Activated CD4-positive, alpha-beta memory T cell treated with anti-CD3 and anti-CD28 coated beads for 36 hours (primary cell): Measurements from ENCODE around the gene STXBP4. TPM values are rescaled to one million over a fixed set of nuclear protein-coding genes. Genes with fewer than 3 reads are reported as not detected.
A peak's percentile ranks its signal among the peaks of the same experiment; 100 is the strongest.

ENCODE experiments used
- CTCF ChIA-PET: fragments of 350-600 bp; sonication (Branson Sonifier 250); formaldehyde crosslinking; loops from one replicate; lab custom pipeline; 2021; ENCODE audit warnings: antibody characterized with exemption, inconsistent platforms; lab: Charles Lee
- POLR2A ChIA-PET: fragments of 350-600 bp; sonication (Branson Sonifier 250); formaldehyde crosslinking; loops from one replicate; lab custom pipeline; 2021; ENCODE audit warnings: antibody characterized with exemption; lab: Charles Lee
- DNase-seq: peaks from one replicate; pipeline ENCODE4 v3.0.0-alpha.2; 2020
- H3K27ac Mint-ChIP-seq: one replicate; pipeline ENCODE4 v1.8.0; 2021; ENCODE audit warnings: mixed read lengths
- H3K27me3 Mint-ChIP-seq: one replicate; pipeline ENCODE4 v1.8.0; 2021; ENCODE audit warnings: mixed read lengths
- H3K36me3 Mint-ChIP-seq: one replicate; pipeline ENCODE4 v1.8.0; 2021; ENCODE audit warnings: mixed read lengths
- H3K4me1 Mint-ChIP-seq: one replicate; pipeline ENCODE4 v1.8.0; 2021; ENCODE audit warnings: low read depth, mixed read lengths
- H3K4me3 Mint-ChIP-seq: one replicate; pipeline ENCODE4 v1.8.0; 2021; ENCODE audit warnings: mild to moderate bottlenecking, mixed read lengths
- H3K9me3 Mint-ChIP-seq: one replicate; pipeline ENCODE4 v1.8.0; 2021; ENCODE audit warnings: mixed read lengths
- intact Hi-C: fragments of 100-400 bp; cut with micrococcal nuclease; formaldehyde crosslinking; loops from one replicate; pipeline ENCODE4 v1.15.1; 2023
- total RNA-seq, 2 experiments: library from RNA; stranded (reverse); gene quantifications; one replicate each; pipeline ENCODE4 v1.2.3, GENCODE V29; 2021

Gene STXBP4, protein sequence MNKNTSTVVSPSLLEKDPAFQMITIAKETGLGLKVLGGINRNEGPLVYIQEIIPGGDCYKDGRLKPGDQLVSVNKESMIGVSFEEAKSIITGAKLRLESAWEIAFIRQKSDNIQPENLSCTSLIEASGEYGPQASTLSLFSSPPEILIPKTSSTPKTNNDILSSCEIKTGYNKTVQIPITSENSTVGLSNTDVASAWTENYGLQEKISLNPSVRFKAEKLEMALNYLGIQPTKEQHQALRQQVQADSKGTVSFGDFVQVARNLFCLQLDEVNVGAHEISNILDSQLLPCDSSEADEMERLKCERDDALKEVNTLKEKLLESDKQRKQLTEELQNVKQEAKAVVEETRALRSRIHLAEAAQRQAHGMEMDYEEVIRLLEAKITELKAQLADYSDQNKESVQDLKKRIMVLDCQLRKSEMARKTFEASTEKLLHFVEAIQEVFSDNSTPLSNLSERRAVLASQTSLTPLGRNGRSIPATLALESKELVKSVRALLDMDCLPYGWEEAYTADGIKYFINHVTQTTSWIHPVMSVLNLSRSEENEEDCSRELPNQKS
- 1 to 10 TPM; 3.2 to 4.3 TPM for total RNA-seq

GRCh38 chr17:54968262-54968987 lies at the start of gene STXBP4, which contains the start of gene COX11:
STXBP4 (plus strand) TSS chr17:54968765; CDS start chr17:54986220, 17,455 bp downstream.
COX11 (minus strand) TSS chr17:54968654; CDS start chr17:54968646, 8 bp downstream.
- Mint-ChIP-seq H3K4me3 (no peak within 1 kb of the TSS), H3K9me3 (no peaks in the 10 kb centered on the region), H3K36me3 (peaks cover 10% of the 10 kb centered on the region), H3K27ac (no peak within 1 kb of the TSS), H3K4me1 (peaks cover 23% of the 10 kb centered on the region), H3K27me3 (no peaks in the 10 kb centered on the region)
- DNase-seq, result peak; percentile 97
- POLR2A ChIA-PET, result no interaction called here
- CTCF ChIA-PET, result no interaction called here
- intact Hi-C loops, result loop anchor here (1.0 to 5.0 kb wide), 6 partner anchors 66 to 453 kb away; partner anchors contain the start of genes HLF, MMD and TOM1L1

DNA sequence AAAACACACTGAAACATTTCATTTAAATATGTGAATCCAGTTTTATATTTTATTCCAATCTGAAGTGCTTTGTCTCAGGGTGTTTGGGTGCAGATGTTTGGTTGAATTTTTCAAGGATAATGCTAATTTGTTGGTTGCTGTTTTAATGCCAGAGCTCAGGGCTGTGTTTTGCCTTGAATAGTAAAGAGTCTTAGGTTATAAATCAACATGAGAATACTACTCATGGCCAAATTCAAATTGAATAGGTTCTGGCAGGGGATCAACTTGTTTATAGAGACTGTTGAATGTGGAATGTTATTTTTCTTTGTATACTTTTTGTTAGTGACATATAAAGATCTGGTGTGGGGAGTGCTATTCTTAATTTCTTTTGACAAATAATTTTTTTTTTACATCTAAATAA lies 49.1 kb upstream of the STXBP4 start:
- ChIA-PET POLR2A (no interaction called here), CTCF (no interaction called here)
- intact Hi-C loops, result no loop called here
- Mint-ChIP-seq H3K9me3 (peaks cover 20% of the 10 kb centered on the region), H3K27me3 (peaks cover 1% of the 10 kb centered on the region), H3K27ac (no peak overlapping the region), H3K36me3 (peaks cover 7% of the 10 kb centered on the region), H3K4me3 (no peak overlapping the region), H3K4me1 (no peaks in the 10 kb centered on the region)
- DNase-seq, result no peak

DNA sequence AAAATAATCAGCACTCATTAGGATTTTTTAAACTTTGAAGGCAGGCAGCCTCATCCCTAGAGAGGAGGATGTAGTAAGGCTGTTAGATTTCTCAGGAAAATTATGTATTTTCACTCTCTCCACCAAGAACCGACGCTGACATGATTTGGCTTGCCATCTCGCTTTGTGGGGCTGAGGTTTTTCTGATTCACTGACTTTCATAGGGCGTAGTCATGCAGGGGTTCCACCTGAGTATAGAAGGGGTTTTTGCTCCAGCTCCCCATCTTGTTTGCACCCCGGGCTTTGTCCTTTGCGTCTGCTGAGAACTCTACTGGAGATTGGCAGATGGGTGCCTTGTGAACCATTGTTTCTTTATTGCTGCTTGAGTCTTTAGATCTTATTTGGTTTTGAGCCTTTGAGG lies 47.7 kb upstream of the STXBP4 start:
- ChIA-PET POLR2A (no interaction called here), CTCF (no interaction called here)
- no peak overlapping the region for H3K27ac Mint-ChIP-seq
- peaks cover 7% of the 10 kb centered on the region for H3K36me3 Mint-ChIP-seq
- H3K4me1 Mint-ChIP-seq, result no peaks in the 10 kb centered on the region
- no peak for DNase-seq
- H3K9me3 Mint-ChIP-seq, result peaks cover 20% of the 10 kb centered on the region
- intact Hi-C loops, result no loop called here
- peaks cover 1% of the 10 kb centered on the region for H3K27me3 Mint-ChIP-seq
- H3K4me3 Mint-ChIP-seq, result no peak overlapping the region

GRCh38 chr17:54924405-54924804 lies 44.2 kb upstream of the STXBP4 start:
- Mint-ChIP-seq H3K36me3 (no peaks in the 10 kb centered on the region), H3K27ac (no peak overlapping the region), H3K4me1 (no peaks in the 10 kb centered on the region), H3K4me3 (no peak overlapping the region), H3K27me3 (peaks cover 8% of the 10 kb centered on the region), H3K9me3 (no peaks in the 10 kb centered on the region)
- CTCF ChIA-PET, result no interaction called here
- intact Hi-C loops, result no loop called here
- POLR2A ChIA-PET, result no interaction called here
- no peak for DNase-seq

DNA sequence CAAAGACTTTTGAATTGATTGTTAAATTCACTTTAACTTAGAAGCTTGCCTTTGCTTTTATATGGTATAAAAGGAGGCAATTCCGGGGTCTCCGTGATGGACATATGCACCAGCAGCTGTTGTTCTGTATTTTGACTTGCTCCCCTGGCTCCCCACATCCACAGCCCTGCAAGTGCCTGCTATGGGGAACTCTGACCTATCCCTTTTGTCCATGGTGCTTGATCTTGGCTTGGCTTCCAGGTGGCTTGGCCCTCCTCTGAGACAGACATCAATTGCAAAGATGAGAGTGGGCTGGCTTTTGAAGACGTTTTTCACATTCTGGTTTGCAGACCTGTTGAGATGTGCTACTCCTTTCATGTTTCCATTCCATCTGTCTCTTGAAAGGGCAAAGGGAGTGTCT lies 41.0 kb upstream of the STXBP4 start:
- DNase-seq, result no peak
- ChIA-PET POLR2A (no interaction called here), CTCF (no interaction called here)
- Mint-ChIP-seq H3K4me1 (no peaks in the 10 kb centered on the region), H3K36me3 (no peaks in the 10 kb centered on the region), H3K27me3 (peaks cover 8% of the 10 kb centered on the region), H3K27ac (no peak overlapping the region), H3K9me3 (no peaks in the 10 kb centered on the region), H3K4me3 (no peak overlapping the region)
- intact Hi-C loops, result no loop called here

- Mint-ChIP-seq H3K36me3 (no peaks in the 10 kb centered on the region), H3K9me3 (no peaks in the 10 kb centered on the region), H3K4me1 (no peaks in the 10 kb centered on the region), H3K4me3 (no peak overlapping the region), H3K27me3 (peaks cover 5% of the 10 kb centered on the region), H3K27ac (no peak overlapping the region)
- intact Hi-C loops, result no loop called here
- ChIA-PET CTCF (no interaction called here), POLR2A (no interaction called here)
- no peak for DNase-seq
These were observed 35.9 kb upstream of the STXBP4 start for GRCh38 chr17:54932711-54933110.

DNA sequence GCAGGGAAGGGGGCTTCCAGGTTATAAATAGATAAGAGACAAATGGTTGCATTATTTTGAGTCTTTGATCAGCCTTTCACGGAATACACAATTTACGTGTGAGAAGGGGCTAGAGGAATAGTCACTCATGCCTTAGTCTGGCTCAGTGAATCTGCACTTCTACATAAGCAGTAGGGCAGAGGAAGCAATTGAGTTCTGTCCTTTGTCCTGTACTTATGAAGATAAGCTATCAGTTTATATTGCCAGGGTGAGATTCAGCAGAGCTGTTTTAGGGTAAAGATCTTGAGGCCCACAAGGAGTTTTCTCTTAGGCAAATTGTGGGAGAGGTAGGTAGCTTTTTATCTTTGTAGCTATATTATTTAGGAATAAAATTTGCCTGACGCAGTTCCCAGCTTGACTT lies 34.6 kb upstream of the STXBP4 start:
- ChIA-PET POLR2A (no interaction called here), CTCF (no interaction called here)
- intact Hi-C loops, result no loop called here
- H3K4me1 Mint-ChIP-seq, result no peaks in the 10 kb centered on the region
- H3K9me3 Mint-ChIP-seq, result no peaks in the 10 kb centered on the region
- no peak overlapping the region for H3K27ac Mint-ChIP-seq
- H3K36me3 Mint-ChIP-seq, result no peaks in the 10 kb centered on the region
- DNase-seq, result no peak
- peaks cover 1% of the 10 kb centered on the region for H3K27me3 Mint-ChIP-seq
- H3K4me3 Mint-ChIP-seq, result no peak overlapping the region

DNA sequence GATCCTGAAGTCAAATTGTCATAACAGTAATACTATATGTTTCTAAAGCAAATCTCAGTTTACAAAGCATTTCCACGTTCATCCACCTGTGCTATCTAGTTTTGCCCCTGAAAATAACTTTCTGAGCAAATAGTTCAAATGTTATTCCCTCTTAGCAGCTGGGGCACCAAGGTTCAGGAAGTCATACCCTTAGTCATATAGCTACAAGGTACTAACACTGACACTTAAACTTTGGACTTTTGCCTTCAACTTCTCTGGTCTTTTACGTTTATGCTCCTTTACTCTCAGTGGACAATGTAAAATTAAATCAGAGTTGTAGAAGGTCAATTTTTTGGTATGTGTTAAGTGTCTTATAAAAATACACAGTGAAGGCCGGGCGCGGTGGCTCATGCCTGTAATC lies 33.1 kb upstream of the STXBP4 start:
- ChIA-PET POLR2A (no interaction called here), CTCF (no interaction called here)
- no peaks in the 10 kb centered on the region for H3K4me1 Mint-ChIP-seq
- H3K36me3 Mint-ChIP-seq, result no peaks in the 10 kb centered on the region
- DNase-seq, result no peak
- H3K9me3 Mint-ChIP-seq, result no peaks in the 10 kb centered on the region
- H3K27me3 Mint-ChIP-seq, result no peaks in the 10 kb centered on the region
- no peak overlapping the region for H3K4me3 Mint-ChIP-seq
- H3K27ac Mint-ChIP-seq, result no peak overlapping the region
- intact Hi-C loops, result no loop called here

DNA sequence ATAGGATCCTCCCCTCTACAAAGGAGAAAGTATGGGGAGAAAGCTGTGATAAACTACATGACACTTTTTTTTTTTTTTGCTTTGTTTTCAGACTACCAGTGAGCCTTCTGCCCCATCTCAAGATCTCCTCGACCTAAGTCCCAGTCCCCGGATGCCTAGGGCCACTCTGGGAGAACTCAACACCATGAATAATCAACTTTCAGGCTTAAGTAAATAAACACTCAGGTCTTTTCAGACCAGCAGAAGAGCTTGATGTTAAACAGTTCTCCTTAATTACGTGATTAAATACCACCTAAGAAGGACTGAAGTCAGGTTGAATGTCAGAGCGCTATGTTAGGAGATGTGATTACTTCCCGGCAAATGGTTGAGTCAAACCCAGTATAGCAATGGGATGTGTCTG lies 31.5 kb upstream of the STXBP4 start:
- Mint-ChIP-seq H3K9me3 (no peaks in the 10 kb centered on the region), H3K36me3 (no peaks in the 10 kb centered on the region)
- CTCF ChIA-PET, result no interaction called here

GRCh38 chr17:54937426-54937825 lies 31.1 kb upstream of the STXBP4 start:
- Mint-ChIP-seq H3K4me3 (no peak overlapping the region), H3K27ac (no peak overlapping the region), H3K4me1 (no peaks in the 10 kb centered on the region), H3K9me3 (no peaks in the 10 kb centered on the region), H3K27me3 (no peaks in the 10 kb centered on the region), H3K36me3 (no peaks in the 10 kb centered on the region)
- ChIA-PET CTCF (no interaction called here), POLR2A (no interaction called here)
- no peak for DNase-seq
- intact Hi-C loops, result no loop called here

More for the DNA sequence above, 31.5 kb upstream of the STXBP4 start:
- no peaks in the 10 kb centered on the region for H3K27me3 Mint-ChIP-seq
- POLR2A ChIA-PET, result no interaction called here
- no peak overlapping the region for H3K4me3 Mint-ChIP-seq
- H3K4me1 Mint-ChIP-seq, result no peaks in the 10 kb centered on the region
- intact Hi-C loops, result no loop called here
- H3K27ac Mint-ChIP-seq, result no peak overlapping the region
- no peak for DNase-seq

DNA sequence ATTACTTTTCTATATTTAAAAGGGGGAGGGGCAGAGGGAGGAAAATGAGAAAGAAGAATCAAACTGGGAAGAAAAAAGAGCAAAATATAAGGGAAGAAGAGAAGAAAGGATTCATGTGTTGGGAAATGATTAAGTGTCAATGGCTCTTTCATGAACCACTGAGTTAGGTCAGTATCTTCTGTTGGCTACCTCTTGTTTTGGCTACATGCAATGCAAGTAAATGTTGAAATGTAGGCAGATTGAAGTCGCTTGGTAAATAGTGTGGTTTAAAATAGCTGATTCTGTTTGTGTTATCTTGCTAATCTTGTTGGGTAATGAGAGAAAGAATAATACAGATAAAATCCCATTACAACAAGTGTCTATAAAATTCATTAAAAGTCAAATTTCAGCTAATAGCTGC lies 27.3 kb upstream of the STXBP4 start:
- Mint-ChIP-seq H3K9me3 (no peaks in the 10 kb centered on the region), H3K27me3 (no peaks in the 10 kb centered on the region), H3K36me3 (no peaks in the 10 kb centered on the region), H3K4me1 (no peaks in the 10 kb centered on the region), H3K4me3 (no peak overlapping the region), H3K27ac (no peak overlapping the region)
- DNase-seq, result no peak
- ChIA-PET POLR2A (no interaction called here), CTCF (no interaction called here)
- intact Hi-C loops, result no loop called here

DNA sequence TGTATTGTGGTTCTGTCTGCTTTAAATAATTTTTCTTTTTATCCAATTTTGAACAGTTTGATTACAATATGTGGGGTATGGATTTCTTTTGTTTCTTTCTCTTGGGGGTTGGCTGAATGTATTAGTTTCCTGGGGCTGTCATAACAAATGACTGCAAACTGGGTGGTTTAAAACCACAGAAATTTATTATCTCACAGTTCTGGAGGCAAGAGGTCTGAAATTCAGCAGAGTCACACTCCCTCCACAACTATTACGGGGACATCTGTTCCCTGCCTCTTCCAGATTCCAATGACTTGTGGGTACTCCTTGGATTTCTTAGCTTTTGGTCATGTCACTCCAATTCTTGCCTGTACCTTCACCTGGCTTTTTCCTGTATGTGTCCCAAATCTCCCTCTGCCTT lies 23.8 kb upstream of the STXBP4 start:
- ChIA-PET POLR2A (no interaction called here), CTCF (no interaction called here)
- Mint-ChIP-seq H3K36me3 (no peaks in the 10 kb centered on the region), H3K4me1 (no peaks in the 10 kb centered on the region), H3K27me3 (peaks cover 12% of the 10 kb centered on the region), H3K4me3 (no peak overlapping the region), H3K9me3 (no peaks in the 10 kb centered on the region), H3K27ac (no peak overlapping the region)
- DNase-seq, result no peak
- intact Hi-C loops, result no loop called here
